Pulmonary artery endothelial cell (primary cell): ENCODE data around the gene FAM50A. TPM values are rescaled to one million over a fixed set of nuclear protein-coding genes. Genes with fewer than 3 reads are reported as not detected.

Source experiments
- DNase-seq: peaks from one replicate; pipeline ENCODE4 v3.0.0-alpha.2; 2011; ENCODE audit warnings: low read depth, low spot score
- total RNA-seq: library from RNA; depleted of rRNA; stranded (reverse); fragments of >200 nt; gene quantifications from 2 replicates; pipeline ENCODE4 v1.2.3, GENCODE V29; 2014

Gene FAM50A
- total RNA-seq, 1 donor from 2014 or later, result 82.1 TPM

DNA sequence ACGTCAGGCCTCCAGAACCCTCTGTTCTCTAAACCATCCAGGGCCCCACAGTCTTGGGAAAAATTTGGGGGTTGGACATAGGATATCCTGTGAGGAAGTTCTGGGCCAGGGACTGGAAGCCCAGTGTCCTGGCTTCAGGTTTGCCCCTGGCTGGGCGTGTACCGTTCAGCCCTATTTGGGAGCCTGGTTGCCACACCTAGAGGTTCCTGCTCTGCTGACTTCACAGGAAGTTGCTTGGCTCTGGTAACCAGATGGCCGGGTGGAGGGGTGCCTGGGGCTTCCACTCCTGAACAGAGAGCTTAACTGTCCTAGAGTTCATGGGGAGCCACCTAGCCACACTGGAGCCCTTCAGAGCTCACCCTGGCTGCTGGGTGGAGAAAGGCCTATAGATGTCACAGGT, 31.5 kb upstream of the FAM50A start:
- DNase-seq, result no peak

DNA sequence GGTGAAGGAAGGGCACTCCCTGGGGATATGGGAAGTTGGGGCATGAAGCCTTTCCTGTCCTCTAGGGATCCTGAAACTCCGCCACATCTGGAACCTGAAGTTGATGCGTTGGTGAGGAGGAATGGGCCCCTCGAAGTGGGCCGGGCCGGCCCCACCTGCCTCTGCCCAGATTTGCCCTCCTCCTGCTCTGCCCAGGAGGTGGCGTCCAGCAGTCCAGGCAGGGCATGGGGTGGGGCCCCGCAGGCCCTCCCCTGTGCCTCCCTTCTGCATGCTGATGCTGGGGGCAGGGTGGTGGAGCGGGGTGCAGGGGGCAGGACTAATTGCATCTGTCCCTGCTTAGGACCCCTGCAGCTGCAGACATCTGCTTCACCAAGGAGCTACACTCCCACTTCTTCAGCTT, 30.8 kb upstream of the FAM50A start:
- no peak for DNase-seq

DNA sequence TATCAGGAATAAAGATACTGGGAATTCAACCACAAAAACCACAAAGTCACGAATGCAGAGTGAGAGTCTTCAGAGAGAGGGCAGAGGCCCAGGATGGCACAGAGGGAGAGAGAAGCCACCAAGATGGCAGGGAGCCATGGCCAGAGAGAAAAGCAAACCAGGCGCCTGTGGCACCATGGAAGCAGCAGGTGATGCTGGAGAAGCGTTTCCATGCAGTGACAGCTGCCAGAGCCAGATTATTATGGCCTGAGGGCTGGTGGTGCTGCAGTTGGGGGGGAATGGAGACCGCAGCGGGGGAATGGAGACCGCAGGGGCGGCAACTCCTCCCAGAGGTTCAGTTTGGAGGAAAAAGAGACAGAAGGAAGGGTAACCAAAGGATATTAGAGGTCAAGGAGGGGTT, 26.8 kb upstream of the FAM50A start:
- DNase-seq, result no peak

DNA sequence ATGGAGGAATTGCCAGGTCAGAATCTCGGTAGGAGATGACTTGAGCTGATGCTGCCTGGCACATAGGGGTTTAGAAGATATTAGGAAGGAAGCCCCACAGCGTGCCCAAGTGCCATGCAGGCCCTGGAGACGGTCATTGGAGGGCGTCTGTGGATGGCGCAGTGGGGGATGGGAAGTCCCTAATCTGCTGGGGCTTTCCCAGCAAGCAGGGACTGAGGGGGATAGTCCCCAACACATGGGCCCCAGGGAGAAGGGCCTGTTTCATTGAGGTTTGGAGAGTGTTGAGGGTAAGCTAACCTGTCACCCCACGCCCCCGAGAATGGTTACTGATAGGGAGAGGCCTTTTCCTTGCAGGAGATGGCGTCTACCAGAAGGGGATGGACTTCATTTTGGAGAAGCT, 24.8 kb upstream of the FAM50A start:
- DNase-seq, result no peak

DNA sequence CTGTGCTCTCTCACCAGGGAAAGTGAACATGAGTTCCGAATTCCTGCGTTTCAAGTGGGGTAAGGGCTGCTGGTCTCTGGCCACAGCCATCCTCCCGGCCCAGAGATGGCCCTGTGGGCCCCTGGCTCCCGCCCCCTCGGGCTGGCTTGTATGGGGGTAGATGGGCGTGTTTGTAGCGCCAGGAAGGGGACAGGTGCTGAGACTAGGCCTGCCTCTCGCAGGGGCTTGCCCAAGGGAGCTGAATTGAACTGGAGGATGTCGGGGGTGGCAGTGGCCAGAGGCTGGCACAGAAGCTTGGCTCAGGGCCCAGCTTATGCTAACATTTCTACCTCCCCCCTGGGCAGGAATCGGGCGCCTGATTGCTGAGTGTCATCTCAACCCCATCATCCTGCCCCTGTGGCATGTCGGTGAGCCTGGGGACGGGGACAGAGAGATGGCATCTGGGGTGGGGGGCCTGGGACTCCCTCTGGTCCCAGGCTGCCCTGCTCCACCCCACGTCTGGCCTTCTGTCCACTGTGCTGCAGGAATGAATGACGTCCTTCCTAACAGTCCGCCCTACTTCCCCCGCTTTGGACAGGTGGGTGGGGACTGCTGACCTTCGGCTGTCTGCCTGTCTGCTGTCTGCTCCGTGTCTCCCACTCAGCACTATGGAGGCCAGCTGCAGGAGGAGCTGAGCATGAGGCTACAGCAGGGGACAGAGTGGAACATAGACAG, 24.1 kb upstream of the FAM50A start:
- DNase-seq, result no peak

DNA sequence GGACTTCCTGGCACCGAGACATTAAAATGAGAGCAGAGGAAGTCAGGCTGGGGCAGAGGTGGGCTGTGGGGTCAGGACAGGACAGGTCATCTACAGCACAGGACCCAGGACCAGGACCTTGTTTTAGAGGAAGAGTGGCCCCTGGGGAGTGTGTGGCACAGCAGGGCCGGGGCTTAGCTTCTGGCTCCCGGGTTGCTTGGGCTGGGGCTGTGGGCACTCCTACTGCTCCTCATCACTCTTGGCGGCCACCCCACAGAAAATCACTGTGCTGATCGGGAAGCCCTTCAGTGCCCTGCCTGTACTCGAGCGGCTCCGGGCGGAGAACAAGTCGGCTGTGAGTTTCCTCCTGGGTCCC, 23.6 kb upstream of the FAM50A start:
- DNase-seq, result no peak

DNA sequence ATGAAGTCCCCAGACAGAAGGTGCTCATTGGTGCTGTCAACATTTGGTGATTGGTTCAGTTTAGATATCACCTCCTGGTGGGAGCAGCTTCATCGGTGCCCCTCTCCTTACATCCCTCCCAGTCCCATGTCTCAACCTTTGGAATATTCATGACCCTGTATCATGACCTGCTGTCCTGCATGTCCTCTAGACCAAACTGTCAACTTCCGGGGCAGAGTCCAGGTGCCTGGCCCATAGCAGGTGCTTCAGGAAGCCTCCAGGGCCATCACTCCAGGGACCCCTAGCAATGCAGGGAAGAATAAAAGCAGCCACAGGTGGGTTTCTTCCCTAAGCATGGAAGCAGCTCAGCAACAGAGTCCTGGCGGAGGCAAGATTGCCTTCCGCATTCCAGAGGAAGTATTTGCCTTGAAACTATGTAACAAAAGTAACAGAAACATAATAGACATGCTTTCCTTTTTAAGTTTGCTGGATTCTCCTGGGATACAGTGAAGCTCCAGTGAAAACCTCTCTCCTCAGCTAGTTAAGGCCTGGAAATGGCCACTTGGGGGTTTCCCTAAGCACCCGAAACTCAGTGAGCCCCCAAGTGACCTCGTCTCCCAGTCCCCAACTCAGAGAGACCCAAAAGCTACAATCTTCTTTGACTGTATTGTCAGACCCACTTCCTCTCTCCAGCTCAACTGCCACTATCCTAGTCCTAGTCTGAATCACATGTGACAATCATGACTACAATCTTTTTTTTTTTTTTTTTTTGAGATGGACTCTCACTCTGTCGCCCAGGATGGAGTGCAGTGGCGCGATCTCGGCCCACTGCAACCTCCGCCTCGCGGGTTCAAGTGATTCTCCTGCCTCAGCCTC, 16.8 kb upstream of the FAM50A start:
- no peak for DNase-seq

- peak; percentile 84 for DNase-seq
Observed at GRCh38 chrX:154428176-154429171, 15.5 kb upstream of the FAM50A start, which contains the start of gene ATP6AP1. TSS of gene ATP6AP1 (plus strand) at chrX:154428677. CDS start at chrX:154428693, 16 bp downstream.

DNA sequence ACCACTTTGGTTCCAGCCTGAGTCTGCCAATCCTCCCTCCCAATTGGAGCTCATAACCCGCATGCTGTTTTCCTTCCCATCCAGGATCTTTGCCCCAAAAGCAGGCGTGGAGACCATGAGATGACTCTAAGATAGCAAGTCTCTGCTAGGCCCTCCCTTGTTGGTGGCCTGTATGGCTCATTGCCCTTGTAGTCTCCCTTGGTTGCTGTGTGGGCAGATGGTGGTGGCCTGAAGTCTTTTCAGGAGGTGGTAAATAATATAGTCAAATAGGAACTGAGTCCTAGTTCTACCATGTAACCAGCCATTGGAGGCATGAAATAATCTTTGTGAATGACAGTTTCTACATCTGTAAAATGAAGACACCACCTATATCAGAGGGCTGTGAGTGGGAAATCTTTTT, 14.2 kb upstream of the FAM50A start:
- no peak for DNase-seq

DNA sequence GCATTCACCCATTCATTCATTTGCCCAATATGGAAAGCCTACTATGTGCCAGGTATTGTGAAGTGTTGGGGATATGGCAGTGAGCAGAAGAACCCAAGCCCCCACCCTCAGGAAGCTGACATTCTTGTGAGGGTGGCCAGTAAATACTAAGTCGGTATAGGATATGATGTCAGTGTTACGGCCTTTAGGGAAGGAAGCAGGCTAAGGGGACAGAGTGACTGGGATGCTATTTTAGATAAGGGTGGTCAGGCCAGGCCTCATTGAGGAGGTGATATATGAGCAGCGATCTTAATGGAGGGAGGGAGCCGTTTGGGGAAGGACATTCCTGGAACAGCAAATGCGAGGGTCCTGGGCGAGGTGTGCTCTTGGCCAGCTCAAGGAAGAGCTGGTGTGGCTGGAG, 13.5 kb upstream of the FAM50A start:
- DNase-seq, result no peak

- DNase-seq, result no peak
Observed at GRCh38 chrX:154430916-154431315, 13.0 kb upstream of the FAM50A start.

DNA sequence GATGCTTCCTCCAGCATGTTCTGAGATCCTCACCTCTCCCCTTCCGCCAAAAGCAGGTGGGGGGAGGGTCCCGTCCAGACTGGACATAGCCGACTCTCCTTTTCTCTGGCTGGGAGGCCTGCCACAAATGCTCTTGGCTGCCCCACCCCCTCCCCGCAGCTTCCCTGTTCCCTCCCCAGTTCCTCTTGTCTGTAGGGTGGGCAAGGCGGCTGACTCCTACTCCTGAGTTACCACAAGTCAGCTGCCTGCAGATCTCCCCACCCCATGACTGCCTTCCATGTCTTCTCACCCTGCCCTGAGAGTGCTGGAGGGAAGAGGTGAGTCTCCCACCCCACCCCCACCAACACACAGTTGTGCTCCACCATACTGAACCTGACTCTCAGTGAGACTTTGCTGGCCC, 12.6 kb upstream of the FAM50A start:
- DNase-seq, result no peak

GRCh38 chrX:154432210-154432609, 11.7 kb upstream of the FAM50A start:
- no peak for DNase-seq

- DNase-seq, result no peak
Observed at GRCh38 chrX:154433605-154434004, 10.3 kb upstream of the FAM50A start.

- no peak for DNase-seq
Observed at GRCh38 chrX:154434394-154435168, 9.4 kb upstream of the FAM50A start.

DNA sequence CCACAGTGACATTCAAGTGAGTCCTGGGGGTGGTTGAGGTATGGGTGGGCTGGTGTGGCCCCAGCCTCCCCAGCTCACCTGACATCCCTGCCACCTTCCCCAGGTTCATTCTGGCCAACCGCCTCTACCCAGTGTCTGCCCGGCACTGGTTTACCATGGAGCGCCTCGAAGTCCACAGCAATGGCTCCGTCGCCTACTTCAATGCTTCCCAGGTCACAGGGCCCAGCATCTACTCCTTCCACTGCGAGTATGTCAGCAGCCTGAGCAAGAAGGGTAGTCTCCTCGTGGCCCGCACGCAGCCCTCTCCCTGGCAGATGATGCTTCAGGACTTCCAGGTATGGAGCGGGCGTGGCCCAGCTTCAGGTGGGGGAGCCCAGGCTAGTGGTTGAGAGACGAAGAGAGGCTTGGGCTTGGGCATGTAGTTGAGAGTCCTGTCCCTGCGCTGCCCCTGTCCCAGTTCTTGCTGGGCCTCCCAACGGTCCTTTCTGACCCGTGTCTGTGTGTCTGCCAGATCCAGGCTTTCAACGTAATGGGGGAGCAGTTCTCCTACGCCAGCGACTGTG, 8.7 kb upstream of the FAM50A start:
- no peak for DNase-seq

- no peak for DNase-seq
Observed at GRCh38 chrX:154436374-154436982, 7.5 kb upstream of the FAM50A start.

- DNase-seq, result no peak
Observed at GRCh38 chrX:154436983-154437752, 6.8 kb upstream of the FAM50A start, which contains the start of gene GDI1. TSS of gene GDI1 (plus strand) at chrX:154437154. CDS start at chrX:154437255, 101 bp downstream.
